Loucy (cell line): ENCODE results near the gene TNFRSF25.
"Not testable (repeated sequence)": the region's sequence is repeated elsewhere in the genome, so short reads cannot be mapped to it uniquely, and the experiment has no call there.

Experiments
- H2AFZ ChIP-seq: fragments of 200-600 bp; sonication (generic); 2 replicates; pipeline ENCODE4 v1.6.0; 2016; ENCODE audit warnings: antibody characterized with exemption, mild to moderate bottlenecking, low read length, moderate library complexity
- H3F3A ChIP-seq: fragments of 200-600 bp; 2 replicates; pipeline ENCODE4 v1.6.0; 2016; ENCODE audit warnings: antibody characterized with exemption, low read depth, mild to moderate bottlenecking
- H3K27me3 ChIP-seq: fragments of 200-600 bp; sonication (generic); 2 replicates; pipeline ENCODE4 v1.6.1; 2014; ENCODE audit warnings: low read length, mild to moderate bottlenecking; ENCODE audit not compliant: insufficient read depth, poor library complexity, severe bottlenecking
- H3K36me3 ChIP-seq: fragments of 200-600 bp; sonication (generic); 2 replicates; pipeline ENCODE4 v1.6.1; 2016; ENCODE audit warnings: low read length; ENCODE audit not compliant: insufficient read depth
- H3K4me1 ChIP-seq: fragments of 200-600 bp; sonication (generic); 2 replicates; pipeline ENCODE4 v1.5.1; 2014; ENCODE audit warnings: low read length, mild to moderate bottlenecking; ENCODE audit not compliant: insufficient read depth, poor library complexity, severe bottlenecking
- H3K4me2 ChIP-seq: fragments of 200-600 bp; sonication (generic); 2 replicates; pipeline ENCODE4 v1.6.0; 2014; ENCODE audit warnings: antibody characterized with exemption, low read length, low read depth, mild to moderate bottlenecking; ENCODE audit not compliant: poor library complexity, severe bottlenecking
- H3K4me3 ChIP-seq: fragments of 200-600 bp; sonication (generic); 2 replicates; pipeline ENCODE4 v1.5.1; 2014; ENCODE audit warnings: low read length, mild to moderate bottlenecking, mixed read lengths; ENCODE audit not compliant: poor library complexity, severe bottlenecking
- H3K79me2 ChIP-seq: fragments of 200-600 bp; sonication (generic); 2 replicates; pipeline ENCODE4 v1.6.1; 2014; ENCODE audit warnings: low read length; ENCODE audit not compliant: insufficient read depth
- H3K9ac ChIP-seq: fragments of 200-600 bp; sonication (generic); 2 replicates; pipeline ENCODE4 v1.6.0; 2014; ENCODE audit warnings: mild to moderate bottlenecking, low read depth, low read length, moderate library complexity; ENCODE audit not compliant: poor library complexity, severe bottlenecking
- H3K9me2 ChIP-seq: fragments of 200-600 bp; sonication (generic); replicated peaks from 2 replicates; pipeline ENCODE4 v1.6.1; 2016; ENCODE audit warnings: low read depth, low read length, mixed read lengths
- H3K9me3 ChIP-seq: fragments of 200-600 bp; sonication (generic); 2 replicates; pipeline ENCODE4 v1.6.1; 2014; ENCODE audit warnings: mild to moderate bottlenecking, antibody characterized with exemption, low read length, low read depth; ENCODE audit not compliant: insufficient read depth
- H4K20me1 ChIP-seq: fragments of 200-600 bp; sonication (generic); 2 replicates; pipeline ENCODE4 v1.6.0; 2014; ENCODE audit warnings: antibody characterized with exemption, low read length, mild to moderate bottlenecking; ENCODE audit not compliant: insufficient read depth, poor library complexity, severe bottlenecking
- CTCF ChIP-seq: fragments of 200-600 bp; sonication (generic); conservative IDR thresholded peaks from 2 replicates; pipeline ENCODE4 v1.5.1; 2014; ENCODE audit warnings: mild to moderate bottlenecking, antibody characterized with exemption, low read length
- EZH2phosphoT487 ChIP-seq: fragments of 200-600 bp; IDR thresholded peaks from 2 replicates; pipeline ENCODE4 v1.6.1; 2018; ENCODE audit warnings: antibody characterized with exemption, mild to moderate bottlenecking, moderate library complexity, borderline replicate concordance

The TNFRSF25 gene

GRCh38 chr1:6460301-6461050 is 5.5 kb downstream of the TNFRSF25 start:
- peak overlapping the region; percentile 60 for H2AFZ ChIP-seq
- peak overlapping the region; percentile 75 for H3K4me2 ChIP-seq
- H3K4me1 ChIP-seq = peaks cover 6% of the 10 kb centered on the region

GRCh38 chr1:6459850-6460265 is 6.1 kb downstream of the TNFRSF25 start:
- peak overlapping the region; percentile 62 for H3K4me3 ChIP-seq
- no peaks in the 10 kb centered on the region for H3K79me2 ChIP-seq
- no peaks in the 10 kb centered on the region for H3F3A ChIP-seq
- no peaks in the 10 kb centered on the region for H4K20me1 ChIP-seq
- no peaks in the 10 kb centered on the region for H3K36me3 ChIP-seq
- H3K9ac ChIP-seq = peak overlapping the region; percentile 61
- no peaks in the 10 kb centered on the region for H3K9me2 ChIP-seq
- H3K4me1 ChIP-seq = peaks cover 6% of the 10 kb centered on the region
- no peaks in the 10 kb centered on the region for H3K9me3 ChIP-seq
- H3K4me2 ChIP-seq = peak overlapping the region; percentile 75
- no peaks in the 10 kb centered on the region for H3K27me3 ChIP-seq
- peak overlapping the region; percentile 60 for H2AFZ ChIP-seq
- no peak for TF ChIP-seq CTCF
- TF ChIP-seq EZH2phosphoT487 = no peak

More at GRCh38 chr1:6460301-6461050, 5.5 kb downstream of the TNFRSF25 start:
- H3K79me2 ChIP-seq = no peaks in the 10 kb centered on the region
- no peaks in the 10 kb centered on the region for H3K9me3 ChIP-seq
- no peak for TF ChIP-seq EZH2phosphoT487
- TF ChIP-seq CTCF = no peak
- peak overlapping the region; percentile 62 for H3K4me3 ChIP-seq
- H4K20me1 ChIP-seq = no peaks in the 10 kb centered on the region
- no peaks in the 10 kb centered on the region for H3K36me3 ChIP-seq
- no peaks in the 10 kb centered on the region for H3K27me3 ChIP-seq
- H3K9me2 ChIP-seq = no peaks in the 10 kb centered on the region
- no peaks in the 10 kb centered on the region for H3F3A ChIP-seq
- peak overlapping the region; percentile 61 for H3K9ac ChIP-seq

GRCh38 chr1:6456800-6457466 is 9.0 kb downstream of the TNFRSF25 start:
- Histone ChIP-seq H3K4me3 (no peak overlapping the region), H3K9ac (no peak overlapping the region), H3K9me3 (no peaks in the 10 kb centered on the region), H3K9me2 (no peaks in the 10 kb centered on the region), H4K20me1 (no peaks in the 10 kb centered on the region), H3K79me2 (no peaks in the 10 kb centered on the region), H3K4me1 (peaks cover 6% of the 10 kb centered on the region), H3F3A (no peaks in the 10 kb centered on the region), H2AFZ (no peak overlapping the region), H3K27me3 (no peaks in the 10 kb centered on the region), H3K4me2 (no peak overlapping the region), H3K36me3 (no peaks in the 10 kb centered on the region)
- no peak for TF ChIP-seq EZH2phosphoT487
- TF ChIP-seq CTCF = no peak

- not testable (repeated sequence) for H3K27me3 ChIP-seq, H3K9me2 ChIP-seq, H3F3A ChIP-seq, H3K36me3 ChIP-seq, H4K20me1 ChIP-seq, H3K4me1 ChIP-seq, H3K4me2 ChIP-seq, H3K9ac ChIP-seq, H3K79me2 ChIP-seq, H3K9me3 ChIP-seq, H2AFZ ChIP-seq, H3K4me3 ChIP-seq
Measured at GRCh38 chr1:6455752-6456520, 10.0 kb downstream of the TNFRSF25 start.
